NCI-H82 treated with DMSO at 0.1 percent for 48 hours (cell line): ENCODE results near the gene FKBP5.
A peak's percentile ranks its signal among the peaks of the same experiment; 100 is the strongest.

Source experiments
- DNase-seq: peaks from one replicate; lab custom pipeline; 2025; ENCODE audit not compliant: unreplicated experiment; lab: John Stamatoyannopoulos, UW

Gene FKBP5

DNA sequence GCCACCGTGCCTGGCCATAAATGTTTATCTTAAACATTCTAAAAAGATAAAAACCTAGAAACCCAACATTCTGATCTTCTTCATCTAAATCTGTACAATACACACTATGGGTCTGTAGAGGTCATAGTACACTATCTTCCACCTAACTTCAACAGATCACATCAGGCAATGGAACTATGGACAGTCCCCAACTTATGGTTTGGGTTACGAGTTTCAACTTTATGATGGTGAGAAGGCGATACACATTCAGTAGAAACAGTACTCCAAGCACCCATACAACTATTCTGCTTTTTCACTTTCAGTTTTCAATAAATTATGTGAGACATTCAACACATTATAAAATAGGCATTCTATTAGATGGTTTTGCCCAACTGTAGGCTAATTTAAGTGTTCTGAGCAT, 23.1 kb downstream of the FKBP5 start:
- no peak for DNase-seq

DNA sequence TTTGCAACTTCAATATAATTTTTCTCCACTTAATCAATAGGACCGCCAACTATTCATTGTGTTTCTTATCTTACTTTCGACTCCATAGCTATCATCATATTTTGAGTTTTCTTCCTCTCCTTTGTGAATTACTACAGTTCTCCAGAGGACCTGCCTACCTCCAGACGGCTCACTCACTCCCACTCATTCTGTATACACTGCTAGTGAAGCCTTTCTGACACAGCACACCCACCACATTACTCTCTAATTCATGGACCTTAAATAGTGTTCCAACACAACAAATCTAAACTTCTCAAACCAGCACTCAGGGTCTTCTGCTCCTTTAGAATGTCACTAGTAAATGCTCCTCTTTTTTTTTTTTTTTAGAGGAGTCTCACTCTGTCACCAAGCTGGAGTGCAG, 23.8 kb downstream of the FKBP5 start:
- no peak for DNase-seq

GRCh38 chr6:35663447-35664235, 25.1 kb downstream of the FKBP5 start:
- DNase-seq, result no peak

DNA sequence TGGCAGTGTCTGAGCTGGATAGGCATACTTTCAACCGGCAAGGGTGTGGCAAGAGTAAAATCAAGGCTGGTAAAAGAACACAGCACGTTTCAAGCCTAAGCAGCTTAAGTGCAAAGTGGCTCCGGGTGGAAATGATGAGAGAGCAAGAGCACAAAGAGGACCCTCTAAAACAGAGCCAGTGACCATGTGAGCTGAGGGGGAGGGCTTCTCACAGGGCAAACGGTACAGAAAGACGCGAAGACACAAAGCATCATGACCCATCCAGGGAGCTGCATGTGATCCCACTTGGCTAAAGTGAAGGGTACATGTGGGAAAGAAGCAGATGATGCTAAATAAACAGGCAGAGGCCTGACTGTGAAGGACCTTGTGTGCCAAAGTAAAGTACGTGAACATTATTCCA, 25.7 kb downstream of the FKBP5 start:
- peak; percentile 71 for DNase-seq

DNA sequence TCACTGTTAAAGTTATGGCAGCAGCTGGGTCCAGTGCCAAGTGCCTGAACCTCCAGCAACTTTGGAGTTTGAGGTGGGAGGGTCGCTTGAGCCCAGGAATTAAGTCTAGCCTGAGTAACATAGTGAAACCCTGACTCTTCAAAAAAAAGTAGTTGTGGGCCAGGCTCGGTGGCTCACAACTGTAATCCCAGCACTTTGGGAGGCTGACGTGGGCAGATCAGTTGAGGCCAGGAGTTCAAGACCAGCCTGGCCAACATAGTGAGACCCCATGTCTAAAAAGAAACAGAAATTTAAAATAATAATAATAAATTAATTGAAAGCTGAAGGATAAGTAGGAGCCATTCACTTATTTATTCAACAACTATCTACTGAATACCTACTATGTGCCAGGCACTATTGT, 33.8 kb downstream of the FKBP5 start:
- DNase-seq, result no peak

GRCh38 chr6:35651244-35651643, 37.5 kb downstream of the FKBP5 start:
- DNase-seq, result no peak

DNA sequence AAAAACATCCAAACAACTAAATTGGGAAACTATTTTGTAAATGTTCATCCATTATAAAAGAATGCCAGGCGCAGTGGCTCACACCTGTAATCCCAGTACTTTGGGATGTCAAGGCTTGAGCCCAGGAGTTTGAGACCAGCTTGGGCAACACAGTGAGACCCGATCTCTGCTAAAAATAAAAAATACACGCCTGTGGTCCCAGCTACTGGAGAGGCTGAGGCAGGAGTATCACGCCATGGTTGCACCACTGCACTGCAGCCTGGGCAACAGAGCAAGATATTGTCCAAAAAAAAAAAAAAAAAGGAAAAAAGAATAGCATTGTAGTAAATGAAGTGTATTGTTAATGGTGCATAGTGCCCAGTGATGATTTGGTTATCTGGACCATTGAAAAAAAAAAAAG, 38.7 kb downstream of the FKBP5 start:
- DNase-seq, result no peak

GRCh38 chr6:35648203-35648602, 40.5 kb downstream of the FKBP5 start:
- DNase-seq, result no peak

DNA sequence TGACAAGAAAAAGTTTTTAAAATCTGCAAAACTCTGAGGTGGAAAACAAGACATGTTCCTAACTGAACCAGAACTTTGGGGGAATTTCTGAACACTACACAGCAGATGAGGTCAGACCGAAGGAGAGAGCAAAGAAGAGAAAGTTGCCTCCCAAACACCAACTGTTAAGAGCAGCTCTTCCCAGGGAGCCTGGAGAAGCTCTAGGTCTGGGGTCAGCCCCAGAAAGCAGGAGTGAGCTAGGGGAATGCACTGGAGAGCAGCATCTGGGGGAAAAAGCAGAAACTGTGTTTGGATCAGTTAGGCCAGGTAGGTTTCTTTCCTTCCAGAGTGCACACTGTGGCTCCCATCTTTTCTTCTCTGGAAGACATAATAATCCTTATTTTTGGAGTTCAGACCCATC, 41.3 kb downstream of the FKBP5 start:
- DNase-seq, result no peak

GRCh38 chr6:35643162-35643535, 45.6 kb downstream of the FKBP5 start:
- no peak for DNase-seq

- no peak for DNase-seq
These were observed 46.1 kb downstream of the FKBP5 start for GRCh38 chr6:35642471-35643161.

DNA sequence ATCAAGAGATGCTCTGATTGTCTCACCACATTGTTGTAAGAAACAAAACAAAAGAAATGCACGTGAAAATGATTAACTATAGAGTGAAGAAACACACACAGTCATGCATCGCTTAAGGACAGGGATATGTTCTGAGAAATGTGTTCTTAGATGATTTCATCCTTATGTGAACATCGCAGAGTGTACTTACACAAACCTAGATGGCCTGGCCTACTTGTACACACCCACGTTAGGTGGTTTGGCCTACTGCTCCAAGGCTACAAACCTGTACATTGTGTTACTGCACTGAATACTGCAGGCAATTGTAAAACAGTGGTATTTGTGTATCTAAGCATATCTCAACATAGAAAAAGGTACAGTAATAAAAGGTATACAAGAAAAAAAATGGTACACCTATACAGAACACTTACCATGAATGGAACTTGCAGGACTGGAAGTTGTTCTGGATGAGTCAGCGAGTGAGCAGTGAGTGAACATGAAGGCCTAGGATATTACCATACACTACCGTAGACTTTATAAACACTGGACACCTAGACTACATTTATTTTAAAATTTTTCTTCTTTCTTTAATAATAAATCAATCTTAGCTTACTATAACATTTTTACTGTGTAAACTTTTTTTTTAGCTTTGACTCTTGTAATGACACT, 48.6 kb downstream of the FKBP5 start:
- DNase-seq, result no peak

GRCh38 chr6:35638679-35639078, 50.0 kb downstream of the FKBP5 start:
- no peak for DNase-seq

- no peak for DNase-seq
These were observed 50.8 kb downstream of the FKBP5 start for GRCh38 chr6:35637911-35638310.

- no peak for DNase-seq
These were observed 52.8 kb downstream of the FKBP5 start for GRCh38 chr6:35635601-35636597.

DNA sequence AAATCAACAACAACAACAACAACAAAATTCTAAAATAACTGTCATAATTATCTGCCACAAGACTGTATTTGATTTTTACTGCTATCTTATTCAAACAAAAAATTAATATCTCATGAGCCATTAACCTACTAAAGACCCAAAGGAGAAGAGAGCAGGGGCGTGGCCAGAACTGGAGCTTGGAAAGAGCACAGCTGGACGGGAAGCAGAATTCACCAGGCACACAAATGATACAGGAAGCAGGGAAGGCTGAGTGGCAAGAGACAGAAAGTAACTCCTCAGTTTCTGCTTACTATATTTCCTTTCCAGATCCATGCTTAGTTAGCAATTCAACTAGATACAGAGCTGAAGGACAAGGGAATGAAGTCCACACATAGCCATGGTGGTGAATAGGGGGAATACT, 54.4 kb downstream of the FKBP5 start:
- DNase-seq, result peak; percentile 26

DNA sequence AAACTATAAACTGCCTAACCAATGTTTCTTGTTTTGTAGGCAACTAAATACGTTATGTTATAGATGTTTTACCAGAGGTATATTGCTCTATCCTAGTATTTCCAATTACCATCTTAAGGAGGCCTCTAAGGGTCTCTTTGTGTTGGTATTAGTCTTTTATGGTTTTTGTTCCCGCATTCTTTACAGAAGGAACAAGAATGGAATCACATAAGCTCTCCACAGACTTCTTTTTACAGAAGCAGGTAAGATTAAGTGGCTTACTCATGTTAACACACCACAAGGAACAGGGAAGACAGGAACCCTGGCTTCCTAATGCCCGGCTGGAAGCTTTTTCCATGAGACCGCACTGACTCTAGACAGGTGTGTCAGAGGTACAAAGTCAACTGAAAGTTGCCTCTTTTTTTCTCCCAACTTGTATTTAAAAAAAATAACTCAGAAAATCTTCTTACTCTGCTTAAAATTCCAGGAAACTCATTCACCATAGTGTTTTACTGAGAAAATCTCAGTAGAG, 55.1 kb downstream of the FKBP5 start:
- DNase-seq, result no peak

DNA sequence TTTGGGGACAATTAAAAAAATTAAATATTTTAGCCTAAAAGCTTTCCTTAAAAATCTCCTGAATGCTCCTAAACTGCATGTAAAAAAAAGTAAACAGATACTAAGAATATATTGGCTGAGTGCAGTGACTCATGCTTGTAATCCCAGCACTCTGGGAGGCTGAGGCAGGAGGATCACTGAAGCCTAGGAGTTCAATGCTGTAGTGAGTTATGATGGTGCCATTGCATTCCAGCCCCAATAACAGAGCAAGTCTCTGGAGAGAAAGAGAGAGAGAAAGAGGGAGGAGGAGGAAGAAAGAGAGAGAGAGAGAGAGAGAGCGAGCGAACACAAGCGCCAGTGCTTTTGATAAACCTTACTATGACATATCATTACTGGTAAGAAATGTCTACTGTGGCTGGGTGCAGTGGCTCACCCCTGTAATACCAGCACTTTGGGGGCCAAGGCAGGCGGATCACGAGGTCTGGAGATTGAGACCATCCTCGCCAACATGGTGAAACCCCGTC, 58.8 kb downstream of the FKBP5 start:
- DNase-seq, result no peak

GRCh38 chr6:35626401-35626800, 62.3 kb downstream of the FKBP5 start:
- no peak for DNase-seq

GRCh38 chr6:35624341-35625070, 64.2 kb downstream of the FKBP5 start:
- no peak for DNase-seq
